ENCODE results near the gene CRYGC. TPM values are rescaled to one million over a fixed set of nuclear protein-coding genes. Genes with fewer than 3 reads are reported as not detected.
"Not testable (repeated sequence)": the region's sequence is repeated elsewhere in the genome, so short reads cannot be mapped to it uniquely, and the experiment has no call there.

Gene CRYGC
- total RNA-seq, 1 experiment from 2014 or later = not detected

- H3K4me1 ChIP-seq (ENCODE audit: low read length) = no peaks in the 10 kb centered on the region
- no peaks in the 10 kb centered on the region for H3K79me2 ChIP-seq (ENCODE audit: low read length)
- no peaks in the 10 kb centered on the region for H4K20me1 ChIP-seq (ENCODE audit: insufficient read depth, low read depth, low read length)
- H3K27me3 ChIP-seq (ENCODE audit: low read length) = no peaks in the 10 kb centered on the region
- no peak overlapping the region for H2AFZ ChIP-seq (ENCODE audit: low read length)
- H3K4me2 ChIP-seq (ENCODE audit: low read depth, low read length, poor library complexity, severe bottlenecking) = no peak overlapping the region
- no peaks in the 10 kb centered on the region for H3K9me3 ChIP-seq (ENCODE audit: low read length)
- H3K9ac ChIP-seq (ENCODE audit: low read length) = no peak overlapping the region
- H3K4me3 ChIP-seq (ENCODE audit: low read length) = no peak overlapping the region
- H3K36me3 ChIP-seq (ENCODE audit: insufficient read depth, low read length) = no peaks in the 10 kb centered on the region
- no peak overlapping the region for H3K27ac ChIP-seq (ENCODE audit: low read length)
- no peaks in the 10 kb centered on the region for H3K9me2 ChIP-seq (replicated peaks; ENCODE audit: insufficient read depth, low read length)
- DNase-seq = no peak
These were observed 16.7 kb downstream of the CRYGC start for GRCh38 chr2:208112969-208113368.

- not testable (repeated sequence) for H3K27me3 ChIP-seq (ENCODE audit: low read length); H3K27ac ChIP-seq (ENCODE audit: low read length); H3K36me3 ChIP-seq (ENCODE audit: insufficient read depth, low read length); H2AFZ ChIP-seq (ENCODE audit: low read length); H3K4me2 ChIP-seq (ENCODE audit: low read depth, low read length, poor library complexity, severe bottlenecking); H3K4me1 ChIP-seq (ENCODE audit: low read length); H3K79me2 ChIP-seq (ENCODE audit: low read length); H3K4me3 ChIP-seq (ENCODE audit: low read length); H3K9me3 ChIP-seq (ENCODE audit: low read length); H3K9me2 ChIP-seq (replicated peaks; ENCODE audit: insufficient read depth, low read length); H4K20me1 ChIP-seq (ENCODE audit: insufficient read depth, low read depth, low read length); DNase-seq; H3K9ac ChIP-seq (ENCODE audit: low read length)
These were observed 17.3 kb downstream of the CRYGC start for GRCh38 chr2:208112273-208112745.

- no peaks in the 10 kb centered on the region for H3K27me3 ChIP-seq (ENCODE audit: low read length)
- H4K20me1 ChIP-seq (ENCODE audit: insufficient read depth, low read depth, low read length) = no peaks in the 10 kb centered on the region
- no peak overlapping the region for H3K4me3 ChIP-seq (ENCODE audit: low read length)
- H3K4me2 ChIP-seq (ENCODE audit: low read depth, low read length, poor library complexity, severe bottlenecking) = no peak overlapping the region
- DNase-seq = no peak
- no peaks in the 10 kb centered on the region for H3K9me2 ChIP-seq (replicated peaks; ENCODE audit: insufficient read depth, low read length)
- H3K9me3 ChIP-seq (ENCODE audit: low read length) = no peaks in the 10 kb centered on the region
- no peaks in the 10 kb centered on the region for H3K36me3 ChIP-seq (ENCODE audit: insufficient read depth, low read length)
- no peaks in the 10 kb centered on the region for H3K4me1 ChIP-seq (ENCODE audit: low read length)
- H3K9ac ChIP-seq (ENCODE audit: low read length) = no peak overlapping the region
- H3K79me2 ChIP-seq (ENCODE audit: low read length) = no peaks in the 10 kb centered on the region
- no peak overlapping the region for H2AFZ ChIP-seq (ENCODE audit: low read length)
- H3K27ac ChIP-seq (ENCODE audit: low read length) = no peak overlapping the region
These were observed 26.0 kb downstream of the CRYGC start for GRCh38 chr2:208103616-208104015.

- no peaks in the 10 kb centered on the region for H4K20me1 ChIP-seq (ENCODE audit: insufficient read depth, low read depth, low read length)
- no peaks in the 10 kb centered on the region for H3K79me2 ChIP-seq (ENCODE audit: low read length)
- H3K4me3 ChIP-seq (ENCODE audit: low read length) = no peak overlapping the region
- no peaks in the 10 kb centered on the region for H3K9me2 ChIP-seq (replicated peaks; ENCODE audit: insufficient read depth, low read length)
- no peaks in the 10 kb centered on the region for H3K36me3 ChIP-seq (ENCODE audit: insufficient read depth, low read length)
- no peaks in the 10 kb centered on the region for H3K9me3 ChIP-seq (ENCODE audit: low read length)
- no peak overlapping the region for H2AFZ ChIP-seq (ENCODE audit: low read length)
- H3K4me2 ChIP-seq (ENCODE audit: low read depth, low read length, poor library complexity, severe bottlenecking) = no peak overlapping the region
- H3K4me1 ChIP-seq (ENCODE audit: low read length) = no peaks in the 10 kb centered on the region
- DNase-seq = no peak
- no peak overlapping the region for H3K27ac ChIP-seq (ENCODE audit: low read length)
- no peaks in the 10 kb centered on the region for H3K27me3 ChIP-seq (ENCODE audit: low read length)
- H3K9ac ChIP-seq (ENCODE audit: low read length) = no peak overlapping the region
These were observed 27.7 kb downstream of the CRYGC start for GRCh38 chr2:208101716-208102631.

GRCh38 chr2:208099682-208100470, 29.8 kb downstream of the CRYGC start:
- H3K27me3 ChIP-seq (ENCODE audit: low read length) = no peaks in the 10 kb centered on the region
- H4K20me1 ChIP-seq (ENCODE audit: insufficient read depth, low read depth, low read length) = no peaks in the 10 kb centered on the region
- H3K4me1 ChIP-seq (ENCODE audit: low read length) = no peaks in the 10 kb centered on the region
- no peak overlapping the region for H3K9ac ChIP-seq (ENCODE audit: low read length)
- no peaks in the 10 kb centered on the region for H3K36me3 ChIP-seq (ENCODE audit: insufficient read depth, low read length)
- H3K4me2 ChIP-seq (ENCODE audit: low read depth, low read length, poor library complexity, severe bottlenecking) = no peak overlapping the region
- no peak overlapping the region for H2AFZ ChIP-seq (ENCODE audit: low read length)
- no peak for DNase-seq
- H3K4me3 ChIP-seq (ENCODE audit: low read length) = no peak overlapping the region
- H3K9me3 ChIP-seq (ENCODE audit: low read length) = no peaks in the 10 kb centered on the region
- H3K9me2 ChIP-seq (replicated peaks; ENCODE audit: insufficient read depth, low read length) = no peaks in the 10 kb centered on the region
- no peaks in the 10 kb centered on the region for H3K79me2 ChIP-seq (ENCODE audit: low read length)
- no peak overlapping the region for H3K27ac ChIP-seq (ENCODE audit: low read length)

GRCh38 chr2:208098701-208099100, 30.9 kb downstream of the CRYGC start:
- not testable (repeated sequence) for H3K27me3 ChIP-seq (ENCODE audit: low read length); H3K9me3 ChIP-seq (ENCODE audit: low read length); H2AFZ ChIP-seq (ENCODE audit: low read length); H4K20me1 ChIP-seq (ENCODE audit: insufficient read depth, low read depth, low read length); H3K4me3 ChIP-seq (ENCODE audit: low read length); H3K4me1 ChIP-seq (ENCODE audit: low read length); H3K27ac ChIP-seq (ENCODE audit: low read length); DNase-seq; H3K79me2 ChIP-seq (ENCODE audit: low read length); H3K9me2 ChIP-seq (replicated peaks; ENCODE audit: insufficient read depth, low read length); H3K36me3 ChIP-seq (ENCODE audit: insufficient read depth, low read length); H3K9ac ChIP-seq (ENCODE audit: low read length); H3K4me2 ChIP-seq (ENCODE audit: low read depth, low read length, poor library complexity, severe bottlenecking)

GRCh38 chr2:208098267-208098666, 31.4 kb downstream of the CRYGC start:
- H3K36me3 ChIP-seq (ENCODE audit: insufficient read depth, low read length) = no peaks in the 10 kb centered on the region
- H4K20me1 ChIP-seq (ENCODE audit: insufficient read depth, low read depth, low read length) = no peaks in the 10 kb centered on the region
- H3K79me2 ChIP-seq (ENCODE audit: low read length) = no peaks in the 10 kb centered on the region
- H3K4me1 ChIP-seq (ENCODE audit: low read length) = no peaks in the 10 kb centered on the region
- H3K9me3 ChIP-seq (ENCODE audit: low read length) = no peaks in the 10 kb centered on the region
- no peaks in the 10 kb centered on the region for H3K27me3 ChIP-seq (ENCODE audit: low read length)
- no peak for DNase-seq
- no peak overlapping the region for H3K27ac ChIP-seq (ENCODE audit: low read length)
- H2AFZ ChIP-seq (ENCODE audit: low read length) = no peak overlapping the region
- H3K4me3 ChIP-seq (ENCODE audit: low read length) = no peak overlapping the region
- no peaks in the 10 kb centered on the region for H3K9me2 ChIP-seq (replicated peaks; ENCODE audit: insufficient read depth, low read length)
- H3K4me2 ChIP-seq (ENCODE audit: low read depth, low read length, poor library complexity, severe bottlenecking) = no peak overlapping the region
- H3K9ac ChIP-seq (ENCODE audit: low read length) = no peak overlapping the region

GRCh38 chr2:208097801-208098200, 31.8 kb downstream of the CRYGC start:
- H2AFZ ChIP-seq (ENCODE audit: low read length) = no peak overlapping the region
- H3K27me3 ChIP-seq (ENCODE audit: low read length) = no peaks in the 10 kb centered on the region
- H3K9ac ChIP-seq (ENCODE audit: low read length) = no peak overlapping the region
- DNase-seq = no peak
- H3K4me3 ChIP-seq (ENCODE audit: low read length) = no peak overlapping the region
- H3K9me3 ChIP-seq (ENCODE audit: low read length) = no peaks in the 10 kb centered on the region
- no peaks in the 10 kb centered on the region for H4K20me1 ChIP-seq (ENCODE audit: insufficient read depth, low read depth, low read length)
- no peaks in the 10 kb centered on the region for H3K36me3 ChIP-seq (ENCODE audit: insufficient read depth, low read length)
- no peaks in the 10 kb centered on the region for H3K79me2 ChIP-seq (ENCODE audit: low read length)
- H3K9me2 ChIP-seq (replicated peaks; ENCODE audit: insufficient read depth, low read length) = no peaks in the 10 kb centered on the region
- no peak overlapping the region for H3K27ac ChIP-seq (ENCODE audit: low read length)
- no peak overlapping the region for H3K4me2 ChIP-seq (ENCODE audit: low read depth, low read length, poor library complexity, severe bottlenecking)
- no peaks in the 10 kb centered on the region for H3K4me1 ChIP-seq (ENCODE audit: low read length)

All from Karpas-422 (cell line).